HEK293T (cell line): ENCODE results near the gene ZDHHC24.

Experiments
- ARNT ChIP-seq: fragments of 450-650 bp; IDR thresholded peaks from 2 replicates; pipeline ENCODE4 v1.6.1; 2017; ENCODE audit warnings: mild to moderate bottlenecking
- BHLHE40 ChIP-seq: fragments of 450-650 bp; IDR thresholded peaks from 2 replicates; pipeline ENCODE4 v1.6.1; 2016; ENCODE audit warnings: mild to moderate bottlenecking, moderate library complexity, borderline replicate concordance
- ELF4 ChIP-seq: fragments of 450-650 bp; IDR thresholded peaks from 2 replicates; pipeline ENCODE4 v1.6.1; 2017; ENCODE audit warnings: antibody characterized with exemption
- FOXA1 ChIP-seq: fragments of 450-650 bp; IDR thresholded peaks from 2 replicates; pipeline ENCODE4 v1.6.1; 2016; ENCODE audit warnings: mild to moderate bottlenecking
- FOXK2 ChIP-seq: fragments of 450-650 bp; IDR thresholded peaks from 2 replicates; pipeline ENCODE4 v1.6.1; 2016; ENCODE audit warnings: mild to moderate bottlenecking
- FOXM1 ChIP-seq: fragments of 450-650 bp; IDR thresholded peaks from 2 replicates; pipeline ENCODE4 v1.6.1; 2017; ENCODE audit warnings: mild to moderate bottlenecking, borderline replicate concordance
- HDGF ChIP-seq: fragments of 450-650 bp; IDR thresholded peaks from 2 replicates; pipeline ENCODE4 v1.6.1; 2017; ENCODE audit warnings: antibody characterized with exemption, borderline replicate concordance
- L3MBTL2 ChIP-seq: fragments of 450-650 bp; conservative IDR thresholded peaks from 2 replicates; pipeline ENCODE4 v1.6.1; 2016; ENCODE audit warnings: mild to moderate bottlenecking
- NFRKB ChIP-seq: fragments of 450-650 bp; IDR thresholded peaks from 2 replicates; pipeline ENCODE4 v1.6.1; 2016; ENCODE audit warnings: mild to moderate bottlenecking, moderate library complexity
- PKNOX1 ChIP-seq: fragments of 450-650 bp; IDR thresholded peaks from 2 replicates; pipeline ENCODE4 v1.6.1; 2016
- SP1 ChIP-seq: fragments of 450-650 bp; IDR thresholded peaks from 2 replicates; pipeline ENCODE4 v1.6.1; 2017
- TARDBP ChIP-seq: fragments of 450-650 bp; IDR thresholded peaks from 2 replicates; pipeline ENCODE4 v1.6.1; 2016
- ZNF384 ChIP-seq: fragments of 450-650 bp; IDR thresholded peaks from 2 replicates; pipeline ENCODE4 v1.6.1; 2016

GRCh38 chr11:66471142-66471541 is 74.7 kb downstream of the ZDHHC24 start:
- TF ChIP-seq TARDBP (no peak), BHLHE40 (no peak), ZNF384 (no peak), L3MBTL2 (no peak), FOXM1 (no peak), PKNOX1 (no peak), FOXA1 (no peak), ARNT (no peak), HDGF (no peak), NFRKB (no peak), ELF4 (no peak), FOXK2 (no peak), SP1 (no peak)
